ENCODE data around the gene CEBPB. TPM values are rescaled to one million over a fixed set of nuclear protein-coding genes. Genes with fewer than 3 reads are reported as not detected.
A peak's percentile ranks its signal among the peaks of the same experiment; 100 is the strongest.

Gene CEBPB
- total RNA-seq, 1 donor from 2014 or later: 33.8 TPM

- Mint-ChIP-seq H3K4me1 (ENCODE audit: low read depth, unreplicated experiment) (peaks cover 12% of the 10 kb centered on the region), H3K27ac (ENCODE audit: unreplicated experiment) (no peak overlapping the region), H3K4me3 (ENCODE audit: unreplicated experiment) (no peak overlapping the region), H3K27me3 (ENCODE audit: low read depth, unreplicated experiment) (peaks cover 44% of the 10 kb centered on the region), H3K9me3 (ENCODE audit: unreplicated experiment) (peaks cover 3% of the 10 kb centered on the region), H3K36me3 (ENCODE audit: low read depth, unreplicated experiment) (peaks cover 4% of the 10 kb centered on the region)
- DNase-seq (ENCODE audit: low read depth) (no peak), FAIRE-seq (no peak)
- no peak overlapping the region for H3K27ac ChIP-seq (ENCODE audit: low read depth, low read length)
- no peaks in the 10 kb centered on the region for H3K79me2 ChIP-seq (ENCODE audit: insufficient read depth, low read length)
- H3K4me1 ChIP-seq (ENCODE audit: insufficient read depth, low read length): peaks cover 4% of the 10 kb centered on the region
- TF ChIP-seq EZH2 (IDR thresholded peaks at IDR 0.05; ENCODE audit: insufficient read depth, low read length): no peak
- no peak for TF ChIP-seq CTCF (IDR thresholded peaks at IDR 0.05; ENCODE audit: insufficient read depth, low read depth, low read length)
- H3K4me2 ChIP-seq (ENCODE audit: low read length): no peak overlapping the region
- H3K36me3 ChIP-seq (ENCODE audit: insufficient read depth, low read length): no peaks in the 10 kb centered on the region
- H3K4me3 ChIP-seq (ENCODE audit: insufficient read depth, low read depth, low read length): no peak overlapping the region
- peak overlapping the region; percentile 32 for H2AFZ ChIP-seq (ENCODE audit: low read depth, low read length)
- H3K27me3 ChIP-seq (ENCODE audit: insufficient read depth, low read length): peaks cover 6% of the 10 kb centered on the region
- H3K9me3 ChIP-seq (ENCODE audit: insufficient read depth, low read depth, low read length): no peaks in the 10 kb centered on the region
- H3K9ac ChIP-seq (ENCODE audit: low read length): no peak overlapping the region
- H4K20me1 ChIP-seq (ENCODE audit: insufficient read depth, low read length): no peaks in the 10 kb centered on the region
Measured at GRCh38 chr20:50214226-50215024, 23.8 kb downstream of the CEBPB start.

- Mint-ChIP-seq H3K4me1 (ENCODE audit: low read depth, unreplicated experiment) (peaks cover 12% of the 10 kb centered on the region), H3K4me3 (ENCODE audit: unreplicated experiment) (no peak overlapping the region), H3K27me3 (ENCODE audit: low read depth, unreplicated experiment) (peaks cover 48% of the 10 kb centered on the region), H3K9me3 (ENCODE audit: unreplicated experiment) (peaks cover 7% of the 10 kb centered on the region), H3K27ac (ENCODE audit: unreplicated experiment) (no peak overlapping the region), H3K36me3 (ENCODE audit: low read depth, unreplicated experiment) (peaks cover 8% of the 10 kb centered on the region)
- H3K36me3 ChIP-seq (ENCODE audit: insufficient read depth, low read length): no peaks in the 10 kb centered on the region
- DNase-seq (ENCODE audit: low read depth): peak; percentile 57
- H3K27ac ChIP-seq (ENCODE audit: low read depth, low read length): no peak overlapping the region
- peaks cover 5% of the 10 kb centered on the region for H3K27me3 ChIP-seq (ENCODE audit: insufficient read depth, low read length)
- H3K4me2 ChIP-seq (ENCODE audit: low read length): no peak overlapping the region
- no peaks in the 10 kb centered on the region for H4K20me1 ChIP-seq (ENCODE audit: insufficient read depth, low read length)
- H2AFZ ChIP-seq (ENCODE audit: low read depth, low read length): peak overlapping the region; percentile 32
- no peak overlapping the region for H3K4me3 ChIP-seq (ENCODE audit: insufficient read depth, low read depth, low read length)
- no peak overlapping the region for H3K9ac ChIP-seq (ENCODE audit: low read length)
- FAIRE-seq: no peak
- H3K4me1 ChIP-seq (ENCODE audit: insufficient read depth, low read length): peaks cover 4% of the 10 kb centered on the region
- TF ChIP-seq CTCF (IDR thresholded peaks at IDR 0.05; ENCODE audit: insufficient read depth, low read depth, low read length): no peak
- TF ChIP-seq EZH2 (IDR thresholded peaks at IDR 0.05; ENCODE audit: insufficient read depth, low read length): no peak
- H3K79me2 ChIP-seq (ENCODE audit: insufficient read depth, low read length): no peaks in the 10 kb centered on the region
- no peaks in the 10 kb centered on the region for H3K9me3 ChIP-seq (ENCODE audit: insufficient read depth, low read depth, low read length)
Measured at GRCh38 chr20:50215101-50215690, 24.6 kb downstream of the CEBPB start.

- H3K4me2 ChIP-seq (ENCODE audit: low read length): no peak overlapping the region
- FAIRE-seq (no peak), DNase-seq (ENCODE audit: low read depth) (no peak)
- no peak overlapping the region for H3K4me3 ChIP-seq (ENCODE audit: insufficient read depth, low read depth, low read length)
- H3K27ac Mint-ChIP-seq (ENCODE audit: unreplicated experiment): no peak overlapping the region
- H3K36me3 ChIP-seq (ENCODE audit: insufficient read depth, low read length): no peaks in the 10 kb centered on the region
- H3K27ac ChIP-seq (ENCODE audit: low read depth, low read length): no peak overlapping the region
- no peaks in the 10 kb centered on the region for H3K79me2 ChIP-seq (ENCODE audit: insufficient read depth, low read length)
- H3K27me3 ChIP-seq (ENCODE audit: insufficient read depth, low read length): peaks cover 3% of the 10 kb centered on the region
- peaks cover 49% of the 10 kb centered on the region for H3K27me3 Mint-ChIP-seq (ENCODE audit: low read depth, unreplicated experiment)
- H3K9ac ChIP-seq (ENCODE audit: low read length): no peak overlapping the region
- H3K4me3 Mint-ChIP-seq (ENCODE audit: unreplicated experiment): no peak overlapping the region
- no peaks in the 10 kb centered on the region for H4K20me1 ChIP-seq (ENCODE audit: insufficient read depth, low read length)
- H3K36me3 Mint-ChIP-seq (ENCODE audit: low read depth, unreplicated experiment): peaks cover 8% of the 10 kb centered on the region
- H3K4me1 ChIP-seq (ENCODE audit: insufficient read depth, low read length): peaks cover 4% of the 10 kb centered on the region
- peaks cover 12% of the 10 kb centered on the region for H3K4me1 Mint-ChIP-seq (ENCODE audit: low read depth, unreplicated experiment)
- H3K9me3 ChIP-seq (ENCODE audit: insufficient read depth, low read depth, low read length): no peaks in the 10 kb centered on the region
- no peak for TF ChIP-seq EZH2 (IDR thresholded peaks at IDR 0.05; ENCODE audit: insufficient read depth, low read length)
- no peak for TF ChIP-seq CTCF (IDR thresholded peaks at IDR 0.05; ENCODE audit: insufficient read depth, low read depth, low read length)
- no peak overlapping the region for H2AFZ ChIP-seq (ENCODE audit: low read depth, low read length)
- H3K9me3 Mint-ChIP-seq (ENCODE audit: unreplicated experiment): peaks cover 7% of the 10 kb centered on the region
Measured at GRCh38 chr20:50215926-50216325, 25.3 kb downstream of the CEBPB start.

Data from astrocyte (in vitro differentiated cells and primary cell).